NOMO-1 treated with DMSO at 0.1 percent for 48 hours (cell line): ENCODE data around the gene ESPN.
"Not testable (repeated sequence)": the region's sequence is repeated elsewhere in the genome, so short reads cannot be mapped to it uniquely, and the experiment has no call there.

Experiments
- DNase-seq: peaks from one replicate; lab custom pipeline; 2025; ENCODE audit not compliant: unreplicated experiment; lab: John Stamatoyannopoulos, UW

ESPN gene

DNA sequence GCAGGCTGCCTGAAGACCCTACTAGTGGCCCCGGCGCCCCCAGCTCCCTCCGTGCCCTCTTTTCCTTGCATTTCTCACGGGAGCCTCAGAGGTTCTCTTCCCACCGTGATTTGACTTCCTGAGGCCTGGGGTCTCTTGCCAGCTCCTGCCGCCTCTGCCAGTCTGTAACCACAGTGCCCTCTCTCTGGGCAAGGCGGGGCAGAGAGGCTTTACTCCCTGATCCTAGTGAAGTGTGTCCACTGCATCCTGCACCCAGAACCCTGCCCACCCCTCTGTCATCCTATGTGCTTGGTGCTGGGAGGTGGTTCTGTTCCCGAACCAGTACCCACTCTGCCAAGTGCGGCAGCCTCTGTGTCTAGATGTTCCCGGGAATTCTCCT lies 2.4 kb downstream of the ESPN start:
- DNase-seq, result no peak

DNA sequence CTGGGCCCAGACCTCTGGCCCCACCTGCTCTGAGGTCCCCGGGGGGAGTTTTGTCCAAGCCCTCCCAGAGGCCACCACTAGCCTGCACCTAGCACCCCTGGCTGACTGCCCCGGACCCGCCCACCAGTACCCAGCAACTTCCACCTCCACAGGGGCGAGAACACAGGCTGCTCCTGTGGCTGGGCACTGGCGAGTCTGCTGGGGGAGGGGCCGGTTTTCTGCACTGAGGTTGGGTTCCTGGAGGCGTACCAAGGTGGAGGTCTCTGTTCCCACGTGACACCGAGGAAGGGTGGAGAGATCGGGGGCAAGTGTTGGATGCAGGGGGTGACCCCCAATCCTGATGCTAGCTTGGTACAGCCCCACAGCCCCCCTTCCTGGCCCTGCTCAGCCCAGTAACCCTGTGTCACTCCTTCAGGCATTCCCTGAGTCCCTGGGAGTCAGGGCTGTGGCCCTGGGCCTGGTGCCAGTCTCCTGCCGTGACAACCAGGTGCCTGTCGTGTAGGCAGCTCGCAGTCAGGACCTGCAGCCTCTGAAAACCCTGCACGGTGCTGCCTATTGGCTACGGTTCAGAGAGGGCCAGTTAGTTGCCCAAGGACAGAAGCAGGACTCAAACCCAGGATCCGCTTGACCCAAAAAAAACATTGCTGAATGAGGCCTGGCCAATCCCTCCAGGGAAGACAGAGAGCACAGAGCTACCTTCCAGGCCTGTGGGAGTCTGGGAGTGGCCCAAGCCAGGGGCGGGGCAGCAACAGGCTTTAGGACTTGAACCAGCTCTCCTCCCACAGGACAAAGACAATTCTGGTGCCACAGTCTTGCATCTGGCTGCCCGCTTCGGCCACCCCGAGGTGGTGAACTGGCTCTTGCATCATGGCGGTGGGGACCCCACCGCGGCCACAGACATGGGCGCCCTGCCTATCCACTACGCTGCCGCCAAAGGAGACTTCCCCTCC lies 3.1 kb downstream of the ESPN start:
- no peak for DNase-seq

DNA sequence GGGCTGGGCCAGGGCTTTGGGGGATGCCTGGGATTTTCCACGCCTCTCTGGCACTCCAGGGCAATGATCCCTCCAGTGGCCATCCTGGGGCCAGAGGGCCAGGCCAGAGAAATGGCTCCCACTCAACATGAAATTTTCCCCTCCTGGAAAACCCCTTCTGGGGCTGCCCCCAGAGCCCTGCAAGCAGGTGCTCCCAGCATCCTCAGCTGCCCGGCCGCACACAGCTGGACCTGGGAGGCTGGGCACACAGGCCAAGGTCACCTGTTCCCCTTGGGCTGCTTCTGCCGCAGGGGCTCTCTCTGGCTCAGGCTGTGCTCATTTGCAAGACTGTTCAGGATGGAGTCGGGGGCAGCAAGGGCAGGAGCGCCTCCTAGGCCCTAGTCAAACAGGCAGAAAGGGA lies 3.9 kb downstream of the ESPN start:
- DNase-seq, result not testable (repeated sequence)

DNA sequence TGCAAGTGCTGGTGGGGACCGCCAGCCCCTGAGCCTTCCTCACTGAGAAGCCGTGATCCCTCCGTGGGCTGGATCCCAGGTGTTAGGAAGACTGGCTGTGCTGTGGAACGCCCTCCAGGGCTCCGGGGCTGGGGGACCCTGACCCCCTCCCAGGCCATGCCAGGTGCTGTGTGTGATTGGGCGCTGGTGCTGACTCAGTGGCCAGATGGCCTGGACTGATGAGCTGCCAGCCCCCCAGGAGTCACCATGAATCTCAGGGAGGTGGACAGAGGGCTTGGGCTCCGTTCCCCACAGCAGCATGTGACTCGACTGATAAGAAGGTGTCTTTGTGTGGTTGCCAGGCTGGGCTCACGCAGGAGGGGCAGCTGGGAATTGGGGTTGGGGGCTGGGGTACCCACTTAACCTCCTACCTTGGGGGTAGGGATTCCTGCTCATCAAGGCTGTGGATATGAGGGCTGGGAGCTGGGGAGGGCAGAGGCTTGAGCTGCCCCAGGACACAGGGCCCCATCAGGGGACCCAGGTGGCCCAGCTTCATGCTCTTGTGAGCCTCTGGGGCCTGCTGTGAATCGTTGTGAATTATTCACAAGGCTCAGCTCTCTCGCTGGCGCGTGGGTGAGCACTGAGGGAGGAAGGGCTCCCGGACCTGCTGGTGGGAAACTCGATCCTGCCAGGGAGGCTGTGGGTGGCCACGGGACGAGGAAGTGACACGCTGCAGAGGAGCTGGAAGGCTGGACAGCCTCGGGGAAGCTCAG lies 5.3 kb downstream of the ESPN start:
- not testable (repeated sequence) for DNase-seq

DNA sequence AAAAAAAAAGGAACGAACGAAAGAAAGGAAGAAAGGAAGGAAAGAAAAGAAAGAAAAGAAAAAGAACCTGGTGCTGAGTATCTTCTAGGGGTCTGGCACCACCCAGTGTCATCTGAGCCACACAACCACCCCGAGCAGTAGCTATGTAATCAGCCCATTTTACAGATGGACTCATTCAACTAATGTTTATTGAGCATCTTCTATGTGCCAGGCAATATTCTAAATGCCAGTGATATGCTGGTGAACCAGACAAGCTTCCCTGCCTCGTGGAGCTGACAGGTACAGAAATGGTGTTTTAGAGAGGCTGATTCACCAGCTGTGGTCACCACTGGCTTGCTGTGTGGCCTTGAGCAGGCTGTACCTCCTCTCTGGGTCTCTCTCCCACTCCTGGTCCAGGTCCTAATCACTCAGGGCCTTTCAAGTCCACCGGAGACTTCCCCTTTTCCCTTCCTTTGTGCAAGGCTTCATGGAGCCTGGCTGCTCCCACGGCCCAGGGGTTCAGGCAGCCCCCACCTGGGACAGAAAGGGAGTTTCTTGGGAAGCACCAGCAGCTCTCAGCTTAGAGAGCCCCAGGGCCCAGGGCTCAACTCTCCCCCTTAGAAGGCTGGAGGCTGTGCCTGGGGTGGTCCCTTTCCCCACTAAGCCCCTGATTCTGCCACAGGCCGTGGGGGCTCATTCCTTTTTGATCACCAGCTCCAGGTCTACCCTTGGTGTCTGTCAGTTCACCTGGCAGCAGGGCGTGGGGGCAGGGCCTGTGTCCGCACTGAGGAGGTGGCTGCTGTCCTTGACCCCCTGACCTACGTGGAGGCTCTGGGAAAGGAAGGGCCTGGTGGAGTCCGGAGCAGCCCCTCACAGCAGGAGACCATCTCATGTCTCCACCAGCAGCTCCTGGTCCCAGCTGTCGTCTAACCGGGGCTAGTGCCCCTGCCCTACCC lies 7.3 kb downstream of the ESPN start:
- DNase-seq, result not testable (repeated sequence)

GRCh38 chr1:6434186-6434585 lies 9.6 kb downstream of the ESPN start:
- no peak for DNase-seq

- no peak for DNase-seq
Observed at GRCh38 chr1:6435129-6435528, 10.6 kb downstream of the ESPN start.

GRCh38 chr1:6435547-6435946 lies 11.0 kb downstream of the ESPN start:
- DNase-seq, result no peak

DNA sequence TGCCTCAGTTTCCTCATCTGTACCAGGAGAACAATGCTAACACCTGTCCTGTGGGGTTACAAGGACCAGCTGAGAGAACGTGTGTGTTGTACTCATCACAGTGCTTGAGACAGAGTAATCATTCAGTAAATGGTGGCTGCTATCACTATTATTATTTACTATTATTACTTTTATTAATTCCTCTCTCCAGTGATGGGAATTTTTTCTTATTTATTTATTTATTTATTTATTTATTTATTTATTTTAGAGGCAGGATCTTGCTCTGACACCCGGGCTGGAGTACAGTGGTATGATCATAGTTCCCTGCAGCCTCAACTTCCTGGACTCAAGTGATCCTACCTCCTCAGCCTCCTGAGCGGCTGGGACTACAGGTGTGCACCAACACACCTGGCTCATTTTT lies 11.7 kb downstream of the ESPN start:
- not testable (repeated sequence) for DNase-seq

- not testable (repeated sequence) for DNase-seq
Observed at GRCh38 chr1:6437012-6437700, 12.6 kb downstream of the ESPN start.

DNA sequence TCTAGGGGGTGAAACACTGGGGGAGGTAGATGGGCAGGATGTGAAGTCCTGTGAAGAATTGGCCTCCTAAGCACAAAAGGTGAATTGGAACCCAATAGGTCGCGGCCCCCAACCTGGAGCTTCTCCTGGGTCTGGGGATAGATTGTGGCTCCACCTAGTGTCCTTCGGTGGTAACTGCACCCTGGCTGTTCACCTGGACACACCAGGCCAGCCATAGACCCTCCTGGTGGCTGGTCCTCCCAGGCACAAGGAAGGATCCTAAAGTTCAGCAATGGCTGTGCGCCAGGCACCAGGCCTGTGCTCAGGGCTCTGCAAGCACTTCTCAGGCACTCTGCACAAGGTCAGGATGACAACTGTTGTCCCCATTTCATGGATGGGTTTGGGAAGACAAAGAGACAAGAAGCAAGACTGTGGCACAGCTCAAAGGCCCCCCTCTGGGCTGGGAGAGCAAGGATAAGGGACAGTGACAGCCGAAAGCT lies 13.5 kb downstream of the ESPN start:
- peak; percentile 34 for DNase-seq

- DNase-seq, result peak; percentile 11
Observed at GRCh38 chr1:6440198-6441126, 15.9 kb downstream of the ESPN start.

DNA sequence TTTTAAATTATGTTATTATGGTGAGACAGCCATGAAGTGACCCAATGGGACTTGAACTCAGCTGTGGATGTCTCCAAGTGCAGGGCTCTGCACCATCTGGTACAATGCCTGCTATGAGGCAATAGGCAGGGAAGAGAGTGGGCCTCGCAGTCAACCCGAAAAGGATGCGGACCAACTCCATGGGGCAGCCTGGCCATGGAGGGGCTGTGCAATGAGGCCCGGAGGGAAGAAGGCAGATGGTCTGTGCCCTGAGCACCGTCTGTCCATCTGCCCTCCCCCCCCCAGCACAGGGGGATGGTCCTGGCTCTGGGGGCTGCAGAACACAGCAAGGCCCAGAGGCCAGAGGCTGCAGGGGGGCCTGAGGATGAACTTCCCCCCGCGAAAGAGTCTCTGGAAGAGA lies 17.0 kb downstream of the ESPN start:
- DNase-seq, result no peak

GRCh38 chr1:6443339-6444115 lies 19.0 kb downstream of the ESPN start:
- no peak for DNase-seq

- DNase-seq, result no peak
Observed at GRCh38 chr1:6444377-6444776, 19.8 kb downstream of the ESPN start.

DNA sequence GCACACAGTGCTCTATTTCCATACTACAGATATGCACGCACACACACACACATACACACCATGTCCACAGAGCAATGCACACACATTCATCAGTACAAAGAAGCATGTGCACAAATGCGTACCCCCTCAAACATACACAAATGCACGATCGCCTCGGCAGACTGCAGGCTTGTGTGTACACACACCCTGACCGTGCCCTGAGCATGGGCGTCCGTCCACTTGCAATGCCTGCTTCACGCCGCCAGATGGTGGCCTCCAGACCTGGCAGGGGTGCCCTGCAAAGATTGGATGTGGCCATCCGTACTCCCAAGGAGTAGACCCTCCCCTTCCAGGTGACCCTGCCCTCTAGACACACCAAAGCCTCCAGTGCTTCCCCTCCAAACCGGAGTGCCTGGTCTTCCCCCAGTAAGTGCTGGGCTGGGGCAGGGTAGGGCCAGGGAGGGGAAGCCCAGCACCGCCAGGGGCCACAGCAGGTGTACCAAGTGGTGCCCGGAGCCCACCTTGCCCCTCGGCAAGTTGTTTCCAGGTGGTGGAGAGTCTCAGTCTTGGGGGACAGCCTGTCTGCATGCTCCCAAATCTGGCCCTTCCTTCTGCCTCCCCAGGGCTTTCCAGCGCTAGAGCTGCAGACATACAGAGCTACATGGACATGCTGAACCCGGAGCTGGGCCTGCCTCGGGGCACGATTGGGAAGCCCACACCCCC lies 20.6 kb downstream of the ESPN start:
- no peak for DNase-seq

- not testable (repeated sequence) for DNase-seq
Observed at GRCh38 chr1:6445929-6446328, 21.4 kb downstream of the ESPN start.

DNA sequence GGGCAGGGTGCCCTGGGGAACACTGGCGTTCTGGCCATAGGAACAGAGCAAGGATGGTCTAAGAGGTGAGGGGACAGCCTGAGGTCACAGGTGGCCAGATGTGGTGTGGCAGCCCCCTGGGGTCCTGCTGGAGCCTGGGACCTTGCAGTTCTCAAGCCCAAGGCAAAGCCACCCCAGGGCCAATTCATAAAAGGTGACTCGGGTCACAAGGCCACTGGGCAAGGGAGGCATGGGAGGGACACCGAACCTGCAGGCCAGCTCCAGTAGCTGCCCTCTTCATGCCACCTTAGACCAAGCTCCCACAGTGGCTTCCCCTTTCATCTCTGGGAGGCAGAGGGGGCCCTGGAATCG lies 22.1 kb downstream of the ESPN start:
- DNase-seq, result no peak
